HG03045 (cell line): Measurements from ENCODE around the gene KCNIP1.

Source experiments
- ATAC-seq: cut with Tn5 transposase; IDR thresholded peaks from one replicate; pipeline ENCODE4 v1.9.1; 2021; ENCODE audit warnings: mild to moderate bottlenecking, moderate library complexity; ENCODE audit not compliant: unreplicated experiment

KCNIP1 gene

DNA sequence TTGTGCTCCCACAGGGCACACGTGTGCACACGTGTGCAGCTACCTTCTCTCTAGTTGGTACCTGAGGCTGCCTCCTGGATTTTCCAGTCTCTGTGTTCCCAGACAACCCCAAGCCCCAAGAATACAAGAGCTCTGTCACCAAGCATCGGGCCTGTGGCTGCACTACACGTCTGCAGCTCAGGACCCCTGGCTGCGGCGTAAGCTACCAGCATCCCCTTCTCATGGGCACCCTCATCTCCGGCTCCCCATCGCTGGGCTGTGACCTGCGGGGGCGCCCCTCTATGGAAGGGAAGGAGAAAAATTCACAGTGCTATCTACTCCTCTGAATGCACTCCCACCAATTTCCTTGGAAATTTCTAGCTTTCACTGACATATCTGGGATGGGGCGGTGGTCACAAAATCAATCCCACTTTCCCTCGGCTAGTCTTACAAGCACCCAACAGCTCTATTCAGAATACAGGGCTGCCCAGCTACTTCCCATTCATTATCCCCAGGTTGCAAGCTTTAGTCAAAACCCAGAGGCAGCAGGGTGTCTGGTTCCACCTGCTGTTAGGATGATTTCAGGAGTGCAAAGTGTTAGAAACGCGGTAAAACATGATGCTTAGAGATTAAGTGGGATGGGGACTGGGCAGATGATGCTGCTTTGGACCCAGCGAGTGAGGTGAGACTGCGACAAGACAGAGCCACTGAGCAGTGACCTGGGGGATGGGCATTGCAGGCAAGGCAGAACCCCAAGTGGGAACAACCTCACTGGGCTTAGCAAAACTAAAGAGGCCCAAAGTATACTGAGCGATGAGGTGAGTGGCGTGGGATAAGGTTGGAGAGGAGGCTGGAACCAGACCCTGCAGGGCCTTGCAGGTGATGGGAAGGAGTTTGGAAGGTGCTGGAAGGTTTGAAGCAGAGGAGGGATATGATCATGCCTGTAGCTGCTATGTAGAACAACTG is 121.7 kb downstream of the KCNIP1 start:
- no peak for ATAC-seq

DNA sequence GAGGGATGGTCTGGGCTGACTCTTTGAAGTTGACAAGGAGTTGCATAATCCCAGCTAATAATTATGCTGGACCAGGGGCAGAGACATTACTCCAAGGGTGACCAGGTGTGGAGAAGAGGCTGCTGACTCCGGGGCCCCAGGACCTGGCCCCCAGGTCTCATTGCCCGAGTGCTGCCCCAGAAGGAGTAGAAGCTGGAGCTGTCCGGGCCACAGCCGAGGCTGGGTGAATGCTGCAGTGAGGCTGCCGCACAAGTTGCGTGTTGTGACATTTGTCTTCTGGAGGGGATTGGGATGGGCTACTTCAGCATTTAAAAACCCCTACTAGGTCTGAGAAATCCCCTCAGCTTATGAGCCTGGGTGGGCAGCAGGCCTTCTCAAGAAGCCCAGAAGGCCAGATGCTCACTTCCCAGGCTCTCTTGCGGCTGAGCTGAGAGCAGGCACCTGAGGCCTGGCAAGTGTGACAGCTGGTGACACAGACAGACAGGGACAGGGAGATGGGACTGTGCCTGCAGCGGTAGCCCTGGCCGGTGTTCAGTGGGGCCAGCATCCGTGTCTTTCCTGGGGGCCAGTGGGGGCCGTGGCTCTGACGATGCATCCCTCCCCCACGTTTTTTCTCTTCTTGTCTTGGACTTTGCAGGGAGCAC is 122.8 kb downstream of the KCNIP1 start:
- ATAC-seq = no peak

DNA sequence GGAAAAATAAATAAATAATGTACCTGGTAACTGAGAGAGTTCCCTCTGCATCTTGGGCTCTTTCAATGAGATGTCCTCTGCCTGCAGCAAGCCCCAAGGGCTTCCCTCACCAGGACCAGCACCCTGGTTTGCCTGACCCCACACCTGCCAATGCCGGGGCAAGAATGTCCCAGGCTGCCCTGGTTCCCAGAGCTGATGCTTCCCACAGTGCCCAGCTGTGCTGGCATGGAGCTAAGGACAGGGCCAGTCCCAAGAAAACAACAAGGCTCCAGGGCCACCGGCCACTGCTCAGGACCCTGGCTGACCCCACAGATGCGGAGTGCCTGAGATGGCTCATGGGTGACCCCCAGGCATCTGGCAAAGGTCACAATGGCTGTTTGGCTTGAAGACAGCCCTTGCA is 123.5 kb downstream of the KCNIP1 start:
- ATAC-seq = no peak

DNA sequence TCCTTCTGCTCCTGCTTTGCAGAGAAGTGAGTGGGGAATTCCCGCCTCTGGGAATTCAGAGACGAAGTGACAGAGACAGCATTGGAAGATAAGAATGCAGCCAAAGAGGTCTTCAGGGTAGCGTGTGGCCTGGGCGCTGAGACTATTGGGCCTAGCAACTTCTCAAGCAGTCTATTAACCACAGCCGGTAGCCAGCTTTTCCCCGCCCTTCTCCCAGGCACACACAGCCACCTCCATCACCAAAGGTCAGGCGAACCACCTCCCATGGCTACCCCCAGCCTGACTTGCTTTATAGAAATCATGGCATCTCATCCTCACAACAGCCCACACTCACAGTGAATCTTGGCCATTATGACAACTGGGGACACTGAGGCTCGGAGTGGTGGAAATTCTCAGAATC is 124.2 kb downstream of the KCNIP1 start:
- ATAC-seq = no peak

DNA sequence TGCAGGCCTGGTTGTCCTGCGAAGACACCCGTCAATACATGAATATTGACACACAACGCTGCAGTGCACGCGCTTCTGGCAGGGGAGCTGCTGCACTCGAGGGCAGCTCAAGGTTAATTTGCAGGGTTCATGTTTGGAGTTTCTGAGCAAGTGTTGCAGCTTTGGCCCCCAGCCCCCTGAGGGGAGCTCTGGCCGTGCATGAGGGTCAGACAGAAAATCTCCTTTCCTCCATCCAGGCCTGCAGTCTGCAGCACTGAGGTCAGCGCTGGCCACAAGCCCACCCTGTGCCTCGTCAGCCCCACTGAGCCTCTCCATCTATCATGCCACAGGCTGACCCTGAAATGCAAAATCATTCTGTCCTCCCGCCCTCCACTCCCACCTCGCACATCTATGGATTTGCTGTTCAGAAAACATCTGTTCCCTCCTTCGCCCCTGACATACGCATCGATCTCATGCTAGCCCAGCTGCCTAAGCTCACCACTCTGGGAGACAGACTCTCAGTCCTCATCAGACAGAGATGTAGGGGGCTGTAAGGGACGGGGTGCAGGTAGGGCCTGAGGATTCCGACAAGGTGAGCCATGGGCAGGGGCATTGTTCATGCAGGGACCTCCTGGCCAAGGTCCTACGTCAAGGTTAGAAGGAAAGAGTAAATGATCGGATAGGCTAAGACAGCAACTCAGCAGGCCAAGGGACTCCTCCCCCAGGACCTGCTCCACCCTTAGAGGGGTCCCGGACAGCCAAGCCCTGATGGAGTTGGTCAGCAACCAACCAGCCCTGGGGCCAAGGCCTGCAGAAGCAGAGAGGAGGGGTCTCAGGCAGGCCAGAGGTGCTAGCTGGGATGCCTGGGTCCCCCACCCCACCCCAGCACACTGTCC is 125.1 kb downstream of the KCNIP1 start:
- no peak for ATAC-seq

DNA sequence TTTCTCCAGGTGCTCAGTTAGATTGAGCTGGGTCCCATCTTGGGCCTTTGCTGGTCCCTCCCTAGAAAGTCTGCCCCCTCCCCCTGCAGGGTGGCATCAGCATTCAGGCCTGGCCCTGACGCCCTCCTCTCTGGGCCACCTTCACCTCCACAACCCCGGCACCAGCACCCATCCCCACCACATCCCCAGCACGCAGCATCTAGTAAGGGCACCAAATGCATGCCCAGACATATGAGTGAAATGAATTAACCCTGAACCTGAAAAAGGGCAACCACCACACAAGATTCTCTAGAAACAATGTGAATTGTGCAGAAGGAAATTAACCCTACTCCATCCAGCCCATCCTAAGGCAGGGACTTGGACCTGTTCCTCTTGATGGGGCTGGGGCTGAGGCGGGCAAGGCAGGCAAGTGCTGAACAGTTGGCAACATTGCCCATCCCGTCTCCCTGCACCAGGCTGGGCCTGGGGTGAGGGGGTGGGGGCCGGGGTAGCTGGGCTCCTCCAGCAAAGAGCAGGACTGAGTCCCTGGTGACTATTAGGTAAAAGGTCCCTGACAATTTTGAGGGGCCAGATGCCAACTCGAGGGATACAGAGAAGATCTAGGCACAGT is 125.9 kb downstream of the KCNIP1 start:
- ATAC-seq = no peak

DNA sequence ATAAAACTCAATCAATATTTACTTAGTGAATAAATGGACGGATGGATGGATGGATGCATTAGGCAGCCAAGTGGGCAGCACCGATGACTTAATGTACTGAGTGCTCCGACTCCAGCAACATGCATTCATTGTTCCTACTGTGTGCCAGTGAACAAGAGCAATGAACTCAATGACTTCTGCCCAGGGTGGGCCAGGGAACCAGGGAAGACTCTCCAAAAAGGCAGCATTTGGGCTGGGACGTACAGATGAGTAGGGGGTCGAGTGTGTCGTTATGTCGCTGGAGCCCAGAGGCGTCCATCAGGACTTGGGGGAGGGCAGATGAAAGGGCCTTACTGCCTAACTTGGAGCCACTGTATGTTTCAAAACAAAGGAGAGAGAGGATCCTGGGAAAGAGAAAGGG is 126.4 kb downstream of the KCNIP1 start:
- ATAC-seq = no peak

DNA sequence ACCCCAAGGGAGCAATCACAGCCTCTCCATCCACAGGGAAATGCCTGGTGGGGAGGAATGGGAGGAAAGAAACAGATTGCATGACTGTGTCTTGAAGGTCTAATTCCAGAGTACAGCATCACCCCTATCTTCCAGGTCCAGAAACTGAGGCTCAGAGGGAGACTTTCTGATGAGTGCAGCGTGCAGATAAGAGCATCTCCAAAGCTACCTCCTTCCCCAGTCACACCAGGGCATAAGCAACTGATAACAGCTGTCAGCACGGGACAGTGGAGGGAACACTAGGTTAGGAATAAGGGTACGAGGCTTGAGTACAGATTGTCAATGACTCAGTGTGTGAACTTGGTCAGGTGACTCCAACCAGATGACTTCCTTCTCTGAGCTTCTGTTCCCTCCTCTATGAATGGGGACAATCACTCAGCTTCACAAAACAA is 126.9 kb downstream of the KCNIP1 start:
- ATAC-seq = no peak

DNA sequence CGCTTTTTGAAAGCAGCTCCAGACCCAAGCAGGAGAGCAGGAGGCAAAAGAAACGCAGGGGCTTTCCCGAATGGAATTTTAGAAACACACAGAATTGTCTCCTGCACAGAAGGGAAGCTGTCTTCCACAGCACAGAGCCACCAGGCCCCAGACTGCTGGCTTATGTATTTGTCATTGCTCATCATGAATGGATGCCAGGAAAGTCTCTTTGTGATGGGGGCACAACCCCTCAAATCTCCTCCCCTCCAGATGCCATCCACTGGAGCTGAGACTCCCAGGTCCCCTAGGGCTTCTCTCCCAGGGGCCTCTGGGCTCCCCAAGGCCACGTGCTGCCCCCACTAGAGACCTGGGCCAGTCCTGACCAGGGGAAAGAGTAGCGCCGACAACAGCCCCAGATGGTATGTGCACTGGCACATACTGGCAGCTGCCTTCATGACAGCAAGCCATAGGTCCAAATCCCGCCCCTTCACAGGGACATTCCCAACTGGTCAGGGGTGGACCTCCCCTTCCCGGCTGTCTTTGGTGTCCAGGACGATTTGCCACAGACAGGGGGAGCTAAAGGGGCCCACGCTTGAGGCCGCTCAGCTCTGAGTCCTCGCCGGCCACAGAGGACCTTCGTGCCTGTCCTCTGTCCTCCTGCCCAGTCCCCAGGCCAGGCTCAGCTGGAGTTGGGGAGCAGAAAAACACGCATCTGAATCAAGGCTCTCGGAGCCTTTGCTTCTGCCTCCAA is 127.8 kb downstream of the KCNIP1 start:
- ATAC-seq = no peak

DNA sequence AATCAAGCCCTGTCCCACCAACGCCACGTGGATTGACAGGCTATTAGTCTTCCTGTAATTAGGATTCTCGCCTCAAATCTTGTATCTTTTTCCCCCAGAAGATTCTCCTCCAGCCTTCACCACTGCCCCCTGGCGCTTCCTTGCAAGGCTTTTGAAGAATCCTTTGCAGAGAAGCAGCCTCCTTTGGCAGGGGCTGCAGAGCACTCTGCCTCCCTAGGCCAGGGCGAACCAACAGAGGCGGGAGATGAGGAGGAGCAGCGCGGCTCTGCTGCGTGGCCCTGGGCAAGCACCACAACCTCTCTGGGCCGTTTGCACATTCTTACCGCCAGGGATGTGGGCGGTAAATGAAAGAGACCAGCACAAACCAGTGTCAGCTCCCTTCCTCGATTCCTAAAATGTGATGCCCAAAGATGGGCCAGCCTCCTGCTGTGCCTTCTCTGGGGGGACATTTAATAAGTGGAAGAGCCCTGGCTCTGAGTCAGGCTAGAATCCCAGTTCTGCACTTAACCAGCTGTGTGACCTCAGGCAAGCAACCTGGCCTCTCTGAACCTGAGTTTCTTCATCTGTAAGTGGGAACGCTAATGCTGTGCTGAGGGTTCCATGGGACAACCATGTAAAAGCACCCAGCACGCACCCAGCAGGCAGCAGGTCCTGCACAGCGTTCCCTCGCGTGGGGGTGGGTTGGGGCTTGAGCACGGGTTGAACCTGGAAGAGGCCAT is 128.6 kb downstream of the KCNIP1 start:
- no peak for ATAC-seq

DNA sequence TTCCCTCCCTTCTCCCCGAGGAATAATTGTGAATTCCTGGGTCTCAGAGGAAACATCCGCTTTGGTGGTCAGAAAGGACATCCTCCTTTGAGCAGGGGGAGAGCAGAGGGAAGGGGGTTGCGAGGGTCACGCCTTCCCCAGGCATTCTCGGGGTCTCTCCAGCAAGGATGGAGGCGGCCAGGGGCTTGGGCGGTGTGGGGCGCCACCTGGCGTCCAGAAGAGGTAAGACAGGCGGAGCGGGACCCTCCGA is 129.1 kb downstream of the KCNIP1 start:
- ATAC-seq = no peak

DNA sequence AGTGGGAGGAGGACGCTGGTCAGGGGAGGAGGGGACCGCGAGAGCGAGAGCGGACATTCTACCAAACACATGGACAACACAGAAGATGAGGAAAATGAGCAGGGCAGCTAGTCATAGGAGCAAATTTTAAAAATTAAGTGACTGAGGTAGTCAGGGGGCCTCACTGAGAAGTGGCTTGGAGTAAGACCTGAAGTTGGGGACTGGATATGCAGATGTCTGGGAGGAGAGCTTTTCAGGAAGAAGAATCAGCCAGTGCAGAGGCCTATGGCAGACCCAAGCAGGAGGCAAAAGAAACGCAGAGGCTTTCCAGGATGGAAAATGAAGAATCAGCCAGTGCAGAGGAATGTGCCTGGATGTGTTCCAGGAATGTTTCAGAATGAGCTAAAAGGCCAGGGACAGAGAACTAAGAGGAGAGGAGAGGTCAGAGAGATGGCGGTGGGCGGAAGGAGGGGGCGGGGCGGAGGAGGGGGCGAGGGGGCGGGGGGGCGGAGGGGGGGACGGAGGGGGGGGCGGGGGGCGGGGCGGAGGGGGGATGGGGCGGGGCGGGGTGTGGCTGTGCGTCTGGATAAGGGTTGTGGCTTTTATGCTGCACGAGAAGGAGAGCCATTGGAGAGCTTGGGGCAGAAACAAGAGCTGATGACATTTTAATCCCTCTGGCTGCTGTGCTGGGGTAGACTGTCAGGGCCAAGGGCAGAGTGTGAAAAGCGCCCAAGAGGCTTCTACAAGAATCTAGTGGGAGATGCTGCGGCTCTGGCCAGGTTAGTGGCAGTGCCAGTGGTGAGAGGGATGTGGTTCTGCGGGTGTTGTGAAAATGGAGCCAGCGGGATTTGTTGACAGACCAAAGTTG is 129.6 kb downstream of the KCNIP1 start:
- no peak for ATAC-seq

DNA sequence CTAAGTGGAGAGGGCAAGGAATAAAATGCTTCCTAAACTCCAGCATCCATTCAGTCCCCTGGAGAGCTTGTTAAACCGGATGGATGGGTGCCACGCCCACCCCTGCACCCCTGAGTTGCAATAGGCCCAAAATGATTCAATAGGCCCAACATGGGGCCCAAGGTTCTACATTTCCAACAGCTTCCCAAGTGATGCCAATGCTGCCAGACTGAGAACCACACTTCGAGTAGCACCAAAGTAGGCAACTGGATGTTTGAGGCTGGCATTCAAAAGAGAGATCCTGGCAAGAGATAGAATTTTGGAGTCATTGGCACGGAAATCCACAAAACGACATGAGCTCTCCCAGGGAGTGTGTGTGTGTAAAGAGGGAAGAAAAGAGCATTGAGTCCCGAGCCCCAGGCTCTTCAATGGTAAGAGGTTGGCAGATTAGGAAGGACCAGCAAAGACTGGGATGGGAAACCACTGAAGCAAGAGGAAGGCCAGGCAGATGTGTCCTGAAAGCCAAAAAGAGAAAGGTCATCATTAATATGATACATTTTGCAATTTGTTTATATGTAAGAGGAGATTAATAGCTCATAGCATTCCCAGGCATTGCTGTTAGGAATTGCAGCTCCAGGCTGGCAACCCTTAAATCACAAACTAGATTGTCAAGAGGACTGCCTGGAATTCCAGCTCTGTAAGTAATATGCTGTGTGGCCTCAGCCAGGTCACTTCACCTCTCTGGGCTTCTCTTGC is 130.6 kb downstream of the KCNIP1 start:
- no peak for ATAC-seq

DNA sequence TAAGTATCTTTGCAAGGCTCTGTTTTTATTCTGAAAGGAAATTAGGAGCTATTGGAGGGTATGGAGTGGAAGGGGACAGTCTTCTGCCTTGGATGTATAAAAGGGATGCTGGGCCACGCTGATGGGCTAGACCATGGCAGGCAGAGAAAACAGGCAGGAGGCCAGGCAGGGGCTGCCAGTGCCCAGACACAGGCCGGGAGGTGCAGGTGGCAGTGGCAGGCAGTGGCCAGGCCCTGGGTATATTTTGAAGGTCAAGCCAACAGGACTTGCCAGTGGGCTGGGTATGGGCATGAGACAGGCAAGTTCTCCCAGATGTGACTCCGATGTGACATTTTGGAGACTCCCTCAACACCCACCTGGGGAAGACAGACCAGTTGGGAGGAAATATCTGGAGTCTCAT is 131.9 kb downstream of the KCNIP1 start:
- no peak for ATAC-seq

DNA sequence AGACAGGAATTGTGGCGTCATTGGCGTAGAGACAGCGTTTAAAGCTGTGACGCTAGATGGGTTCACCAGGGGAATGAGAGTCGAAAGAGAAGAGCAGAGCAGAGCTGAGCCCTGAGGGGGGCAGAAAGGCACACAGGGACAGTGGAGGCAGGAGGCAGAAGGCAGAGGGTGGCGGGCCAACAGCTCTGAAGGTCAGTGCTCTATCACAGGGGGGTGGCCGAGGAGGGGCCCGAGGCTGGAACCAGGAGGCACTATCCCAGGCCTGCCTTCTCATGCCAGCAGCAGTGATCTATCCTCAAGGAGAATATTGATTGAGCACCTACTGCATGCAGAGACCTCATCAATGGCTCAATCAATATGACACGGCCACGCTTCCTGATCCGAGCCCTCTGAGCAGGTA is 132.4 kb downstream of the KCNIP1 start:
- ATAC-seq = no peak

DNA sequence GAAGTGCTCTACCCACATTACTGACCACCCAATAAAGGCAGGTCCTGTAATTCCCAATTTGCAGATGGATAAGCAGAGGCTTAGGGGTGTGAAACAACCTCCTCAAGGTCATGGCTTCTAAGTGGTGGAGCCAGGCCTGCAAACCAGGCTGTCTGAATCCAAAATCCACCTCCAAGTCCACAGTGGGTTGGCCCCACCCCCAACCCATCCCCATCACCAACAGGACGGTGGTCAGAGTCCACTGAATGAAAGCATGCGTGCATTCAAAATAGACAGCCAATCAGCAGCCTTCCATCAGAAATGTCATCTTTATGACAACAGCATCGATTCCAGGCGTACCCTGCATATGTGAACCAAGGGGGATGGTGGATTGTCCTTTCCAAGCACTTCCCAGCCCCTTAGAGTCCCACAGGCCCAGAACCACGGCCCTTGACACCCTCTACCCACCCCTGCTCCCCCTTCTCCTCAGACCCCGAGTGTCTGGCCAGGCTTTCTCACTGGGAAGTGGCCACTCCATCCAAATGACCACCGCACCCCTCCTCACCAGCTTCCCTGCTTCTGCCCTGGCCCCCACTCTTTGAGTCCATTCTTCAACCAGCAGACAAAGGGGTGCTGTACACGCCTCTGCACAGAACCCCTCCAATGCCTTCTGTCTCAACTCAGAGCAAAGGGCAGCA is 133.1 kb downstream of the KCNIP1 start:
- no peak for ATAC-seq

DNA sequence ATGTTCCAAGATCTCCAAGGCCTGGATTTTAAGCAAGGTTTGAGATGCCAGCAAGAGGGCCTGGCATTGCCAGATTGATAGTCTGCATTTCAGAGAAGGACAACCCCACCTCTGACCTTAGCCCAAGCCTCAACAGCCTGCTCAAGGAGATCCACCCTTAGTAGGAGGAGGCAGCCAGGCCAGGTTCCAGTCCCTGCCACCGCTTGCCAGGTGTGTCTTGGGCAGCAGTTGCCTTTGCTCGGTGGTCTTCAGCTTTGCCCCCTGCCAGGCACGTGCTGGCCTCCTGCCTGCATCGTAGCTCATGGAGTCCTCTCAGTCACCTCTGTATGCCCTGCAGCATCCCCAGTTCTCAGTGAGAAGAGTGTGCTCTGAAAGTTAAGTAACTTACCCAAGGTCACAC is 134.2 kb downstream of the KCNIP1 start:
- no peak for ATAC-seq
